HepG2 (cell line): Measurements from ENCODE around the gene VAMP2. TPM values are rescaled to one million over a fixed set of nuclear protein-coding genes. Genes with fewer than 3 reads are reported as not detected.

ENCODE experiments used
- ATAD3A ChIP-seq: sonication (generic); formaldehyde crosslinking; IDR thresholded peaks from 2 replicates; pipeline ENCODE4 v1.4.0; 2020; ENCODE audit warnings: missing genetic modification reagents
- EHMT2 ChIP-seq: fragments of 200-600 bp; sonication (generic); IDR thresholded peaks from 2 replicates; pipeline ENCODE4 v1.7.0; 2017; ENCODE audit warnings: antibody characterized with exemption, low read depth, low read length, borderline replicate concordance
- FLYWCH1 ChIP-seq: sonication (generic); formaldehyde crosslinking; IDR thresholded peaks from 2 replicates; pipeline ENCODE4 v1.8.1; 2023; ENCODE audit warnings: mild to moderate bottlenecking, missing genetic modification reagents
- JUND ChIP-seq: sonication (generic); formaldehyde crosslinking; IDR thresholded peaks from 2 replicates; pipeline ENCODE4 v1.8.0; 2022; ENCODE audit warnings: mild to moderate bottlenecking, missing genetic modification reagents
- KDM4B ChIP-seq: sonication (generic); formaldehyde crosslinking; IDR thresholded peaks from 2 replicates; pipeline ENCODE4 v1.4.0; 2020; ENCODE audit warnings: missing genetic modification reagents
- MED1 ChIP-seq: sonication (generic); formaldehyde crosslinking; IDR thresholded peaks from 2 replicates; pipeline ENCODE4 v1.4.0; 2020; ENCODE audit warnings: missing genetic modification reagents
- PHF8 ChIP-seq: sonication (generic); formaldehyde crosslinking; IDR thresholded peaks from 2 replicates; pipeline ENCODE4 v1.5.0; 2020; ENCODE audit warnings: missing genetic modification reagents
- RAD51 ChIP-seq: fragments of 450-650 bp; IDR thresholded peaks from 2 replicates; pipeline ENCODE4 v1.6.1; 2016; ENCODE audit warnings: borderline replicate concordance
- SALL1 ChIP-seq: sonication (generic); formaldehyde crosslinking; IDR thresholded peaks from 2 replicates; pipeline ENCODE4 v1.8.0; 2022; ENCODE audit warnings: mild to moderate bottlenecking, missing genetic modification reagents
- SATB2 ChIP-seq: sonication (generic); formaldehyde crosslinking; IDR thresholded peaks from 2 replicates; pipeline ENCODE4 v1.5.0; 2020; ENCODE audit warnings: missing genetic modification reagents
- TAF1 ChIP-seq: sonication (generic); formaldehyde crosslinking; IDR thresholded peaks from 2 replicates; pipeline ENCODE4 v1.4.0; 2020; ENCODE audit warnings: missing genetic modification reagents
- TMF1 ChIP-seq: sonication (generic); formaldehyde crosslinking; IDR thresholded peaks from 2 replicates; pipeline ENCODE4 v1.8.1; 2022; ENCODE audit warnings: low read depth, missing genetic modification reagents
- ZNF280B ChIP-seq: sonication (generic); formaldehyde crosslinking; IDR thresholded peaks from 2 replicates; pipeline ENCODE4 v1.5.0; 2020; ENCODE audit warnings: missing genetic modification reagents, mild to moderate bottlenecking, borderline replicate concordance
- ZNF496 ChIP-seq: sonication (generic); formaldehyde crosslinking; IDR thresholded peaks from 2 replicates; pipeline ENCODE4 v1.8.1; 2023; ENCODE audit warnings: mild to moderate bottlenecking, moderate library complexity, missing genetic modification reagents; ENCODE audit not compliant: insufficient replicate concordance
- ZNF737 ChIP-seq: sonication (generic); formaldehyde crosslinking; IDR thresholded peaks from 2 replicates; pipeline ENCODE4 v1.5.0; 2020; ENCODE audit warnings: missing genetic modification reagents, mild to moderate bottlenecking, borderline replicate concordance
- polyA plus RNA-seq, 8 experiments: library from polyadenylated mRNA; depleted of rRNA in 3 of 8; stranded (reverse) in 7 of 8; unstranded in 1 of 8; fragments of >200 nt; fragmentation: Illumina TruSeq in 4 of 8; extraction: Trizol in 4 of 8; gene quantifications; 2 replicates each; pipeline versions ENCODE4 v1.2.1 to v1.2.3, GENCODE V29; 2011 to 2016; ENCODE audit warnings: low read depth in 4 of 8, missing spikeins in 1 of 8, mixed read lengths in 1 of 8; ENCODE audit not compliant: insufficient read depth in 1 of 8
- total RNA-seq, 5 experiments: library from RNA; depleted of rRNA; stranded (reverse); fragments of >200 nt; fragmentation: Illumina TruSeq; extraction: Trizol; gene quantifications; 2 replicates each; pipeline ENCODE4 v1.2.3, GENCODE V29; 2016; ENCODE audit warnings: low read depth in 1 of 5
- TF ChIP-seq, protein P1 (sequence below): sonication (generic); formaldehyde crosslinking; IDR thresholded peaks from 2 replicates; pipeline ENCODE4 v1.8.0; 2022; ENCODE audit warnings: missing genetic modification reagents, mild to moderate bottlenecking, moderate library complexity, borderline replicate concordance
- TF ChIP-seq, protein P2 (sequence below), 2 experiments: sonication (generic) in 1 of 2; formaldehyde crosslinking in 1 of 2; IDR thresholded peaks; 2 replicates each; pipeline versions ENCODE4 v1.4.0 to v1.6.1; 2016 to 2020; ENCODE audit warnings: borderline replicate concordance in 1 of 2, low read depth in 1 of 2, mild to moderate bottlenecking in 1 of 2, missing genetic modification reagents in 1 of 2

The VAMP2 gene
- total and polyA plus RNA-seq, 2 of the 13 experiments (the other 11 are each of a cell fraction or from before 2014, with no cell fraction given), result 3.9 to 17.2 TPM

DNA sequence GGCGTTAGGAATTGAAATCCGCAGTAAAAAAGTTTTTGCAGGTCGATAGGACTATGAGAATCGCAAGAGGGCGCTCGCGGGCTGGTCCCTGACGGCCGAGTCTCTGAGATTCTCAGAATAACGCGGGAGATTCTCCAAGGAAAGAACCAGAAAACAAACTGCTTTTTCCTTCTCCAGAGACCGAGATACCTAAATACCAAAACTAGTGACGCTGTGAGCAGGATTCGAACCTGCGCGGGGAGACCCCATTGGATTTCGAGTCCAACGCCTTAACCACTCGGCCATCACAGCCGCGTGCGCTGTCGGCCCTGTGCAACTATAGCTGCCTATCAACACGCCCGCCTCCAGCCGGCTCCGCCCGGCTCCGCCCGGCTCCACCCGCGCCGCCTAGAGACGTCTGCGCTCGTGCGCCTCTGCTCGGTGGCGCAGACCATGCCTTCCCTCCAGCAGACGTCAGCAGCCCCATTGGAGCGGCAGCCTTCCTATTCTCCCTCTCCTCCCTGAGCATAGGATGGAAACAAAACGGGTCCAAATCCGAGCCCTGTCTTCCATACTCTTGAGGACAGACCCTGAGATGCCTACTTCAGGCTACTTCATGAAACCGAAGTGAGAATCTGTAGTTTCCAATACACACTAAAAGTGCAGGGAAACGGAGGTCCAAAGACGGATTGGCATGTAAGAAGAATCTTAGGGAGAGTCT is 23.9 kb downstream of the VAMP2 start (continued):
- no peak for TF ChIP-seq ATAD3A (CRISPR knock-in tag)
- peak; percentile 76 for TF ChIP-seq SALL1
- peak; percentile 83 for TF ChIP-seq MED1 (CRISPR knock-in tag)
- TF ChIP-seq, protein P1, sequence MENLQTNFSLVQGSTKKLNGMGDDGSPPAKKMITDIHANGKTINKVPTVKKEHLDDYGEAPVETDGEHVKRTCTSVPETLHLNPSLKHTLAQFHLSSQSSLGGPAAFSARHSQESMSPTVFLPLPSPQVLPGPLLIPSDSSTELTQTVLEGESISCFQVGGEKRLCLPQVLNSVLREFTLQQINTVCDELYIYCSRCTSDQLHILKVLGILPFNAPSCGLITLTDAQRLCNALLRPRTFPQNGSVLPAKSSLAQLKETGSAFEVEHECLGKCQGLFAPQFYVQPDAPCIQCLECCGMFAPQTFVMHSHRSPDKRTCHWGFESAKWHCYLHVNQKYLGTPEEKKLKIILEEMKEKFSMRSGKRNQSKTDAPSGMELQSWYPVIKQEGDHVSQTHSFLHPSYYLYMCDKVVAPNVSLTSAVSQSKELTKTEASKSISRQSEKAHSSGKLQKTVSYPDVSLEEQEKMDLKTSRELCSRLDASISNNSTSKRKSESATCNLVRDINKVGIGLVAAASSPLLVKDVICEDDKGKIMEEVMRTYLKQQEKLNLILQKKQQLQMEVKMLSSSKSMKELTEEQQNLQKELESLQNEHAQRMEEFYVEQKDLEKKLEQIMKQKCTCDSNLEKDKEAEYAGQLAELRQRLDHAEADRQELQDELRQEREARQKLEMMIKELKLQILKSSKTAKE (CRISPR knock-in tag), result no peak
- TF ChIP-seq TAF1 (CRISPR knock-in tag), result no peak; the same call in 1 of the 2 replicates
- peak; percentile 92 for TF ChIP-seq KDM4B
- TF ChIP-seq JUND (CRISPR knock-in tag), result no peak
- TF ChIP-seq SATB2 (CRISPR knock-in tag), result 0 out of 2 replicates have a peak, but pooled peaks have one; percentile 52
- TF ChIP-seq FLYWCH1 (CRISPR knock-in tag), result 0 out of 2 replicates have a peak, but pooled peaks have one; percentile 40
- no peak; the same call in 1 of the 2 replicates for TF ChIP-seq EHMT2
- peak; percentile 61; the same call in 1 of the 2 replicates for TF ChIP-seq ZNF737
- no peak for TF ChIP-seq PHF8 (CRISPR knock-in tag)
- no peak for TF ChIP-seq ZNF496 (CRISPR knock-in tag)
- TF ChIP-seq TMF1 (CRISPR knock-in tag), result no peak; the same call in 1 of the 2 replicates
- TF ChIP-seq, protein P2, sequence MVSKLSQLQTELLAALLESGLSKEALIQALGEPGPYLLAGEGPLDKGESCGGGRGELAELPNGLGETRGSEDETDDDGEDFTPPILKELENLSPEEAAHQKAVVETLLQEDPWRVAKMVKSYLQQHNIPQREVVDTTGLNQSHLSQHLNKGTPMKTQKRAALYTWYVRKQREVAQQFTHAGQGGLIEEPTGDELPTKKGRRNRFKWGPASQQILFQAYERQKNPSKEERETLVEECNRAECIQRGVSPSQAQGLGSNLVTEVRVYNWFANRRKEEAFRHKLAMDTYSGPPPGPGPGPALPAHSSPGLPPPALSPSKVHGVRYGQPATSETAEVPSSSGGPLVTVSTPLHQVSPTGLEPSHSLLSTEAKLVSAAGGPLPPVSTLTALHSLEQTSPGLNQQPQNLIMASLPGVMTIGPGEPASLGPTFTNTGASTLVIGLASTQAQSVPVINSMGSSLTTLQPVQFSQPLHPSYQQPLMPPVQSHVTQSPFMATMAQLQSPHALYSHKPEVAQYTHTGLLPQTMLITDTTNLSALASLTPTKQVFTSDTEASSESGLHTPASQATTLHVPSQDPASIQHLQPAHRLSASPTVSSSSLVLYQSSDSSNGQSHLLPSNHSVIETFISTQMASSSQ (IDR thresholded peaks at IDR 0.05; ENCODE audit: low read depth), result 0 out of 2 replicates have a peak, but pooled peaks have one; percentile 14
- TF ChIP-seq, protein P2 (CRISPR knock-in tag; IDR thresholded peaks at IDR 0.05; ENCODE audit: borderline replicate concordance), result peak; percentile 64; the same call in 1 of the 2 replicates
- no peak for TF ChIP-seq RAD51
- TF ChIP-seq ZNF280B (CRISPR knock-in tag), result peak; percentile 89; the same call in 1 of the 2 replicates
